Endothelial cell of umbilical vein (primary cell): ENCODE data around the gene PLA2G10. TPM values are rescaled to one million over a fixed set of nuclear protein-coding genes. Genes with fewer than 3 reads are reported as not detected.

ENCODE experiments used
- BruUV-seq: library from RNA; stranded (reverse); fragments of 400-500 nt; replicated peaks from 2 replicates; lab custom pipeline; 2021; lab: Mats Ljungman, UMichigan
- CTCF ChIA-PET: fragments of 300-600, 350-600 bp; sonication (Branson Sonifier 250); formaldehyde crosslinking; loops from one replicate; lab custom pipeline; 2021; ENCODE audit warnings: antibody characterized with exemption, inconsistent platforms; lab: Charles Lee
- POLR2A ChIA-PET: fragments of 300-600, 350-600 bp; sonication (Branson Sonifier 250); formaldehyde crosslinking; loops from one replicate; lab custom pipeline; 2021; ENCODE audit warnings: antibody characterized with exemption, inconsistent platforms; lab: Charles Lee
- DNase-seq: peaks from one replicate; pipeline ENCODE4 v3.0.0-alpha.2; 2011; ENCODE audit warnings: low read depth, low spot score
- FAIRE-seq: peaks from 2 replicates; lab custom pipeline; 2011; peaks lifted over from hg19 to GRCh38; lab: Jason Lieb, UNC
- H2AFZ ChIP-seq: 2 replicates; pipeline ENCODE4 v1.6.0; 2012; ENCODE audit warnings: low read depth, low read length, control low read depth, inconsistent platforms
- H3K27ac ChIP-seq: 2 replicates; pipeline ENCODE4 v1.5.1; 2011; ENCODE audit warnings: low read depth, mild to moderate bottlenecking, control low read depth, low read length, moderate library complexity; ENCODE audit not compliant: insufficient read depth
- H3K27me3 ChIP-seq, 2 experiments: 2 replicates each; pipeline versions ENCODE4 v1.6.0 to v1.6.1; 2011; ENCODE audit warnings: low read length in 2 of 2, mixed read lengths in 1 of 2; ENCODE audit not compliant: control insufficient read depth in 2 of 2, insufficient read depth in 2 of 2
- H3K36me3 ChIP-seq, 2 experiments: 2 replicates in 1 of 2; 3 replicates in 1 of 2; pipeline ENCODE4 v1.5.1; 2011; ENCODE audit warnings: low read length in 2 of 2, mild to moderate bottlenecking in 1 of 2, moderate library complexity in 1 of 2; ENCODE audit not compliant: control insufficient read depth in 2 of 2, insufficient read depth in 2 of 2; ENCODE audit errors: extremely low read depth in 1 of 2
- H3K4me1 ChIP-seq: 3 replicates; pipeline ENCODE4 v1.5.1; 2011; ENCODE audit warnings: mild to moderate bottlenecking, low read length; ENCODE audit not compliant: control insufficient read depth, insufficient read depth; ENCODE audit errors: extremely low read depth
- H3K4me2 ChIP-seq: 2 replicates; pipeline ENCODE4 v1.6.1; 2011; ENCODE audit warnings: low read length, control low read depth, mixed read lengths; ENCODE audit not compliant: insufficient read depth
- H3K4me3 ChIP-seq, 3 experiments: fragments of 200-600 bp in 1 of 3; sonication (generic), shearing (Covaris generic) in 1 of 3; replicated peaks in 1 of 3; 2 replicates each; pipeline ENCODE4 v1.5.1; 2011 to 2016; ENCODE audit warnings: control low read depth in 3 of 3, low read length in 3 of 3, mild to moderate bottlenecking in 2 of 3, inconsistent platforms in 1 of 3, low read depth in 1 of 3, moderate library complexity in 1 of 3; ENCODE audit not compliant: insufficient read depth in 1 of 3
- H3K79me2 ChIP-seq: 2 replicates; pipeline ENCODE4 v1.6.0; 2012; ENCODE audit warnings: low read length, inconsistent platforms; ENCODE audit not compliant: control insufficient read depth, insufficient read depth
- H3K9ac ChIP-seq: replicated peaks from 2 replicates; pipeline ENCODE3; 2011; ENCODE audit warnings: low read length, control low read depth; ENCODE audit not compliant: insufficient read depth; ENCODE audit errors: extremely low read depth
- H3K9me1 ChIP-seq: replicated peaks from 3 replicates; pipeline ENCODE4 v1.6.0; 2011; ENCODE audit warnings: mild to moderate bottlenecking, low read length; ENCODE audit not compliant: control insufficient read depth, insufficient read depth; ENCODE audit errors: extremely low read depth
- H3K9me3 ChIP-seq: replicated peaks from 2 replicates; pipeline ENCODE4 v1.5.1; 2012; ENCODE audit warnings: low read length, inconsistent platforms; ENCODE audit not compliant: control insufficient read depth, insufficient read depth
- H4K20me1 ChIP-seq: replicated peaks from 2 replicates; pipeline ENCODE3; 2011; ENCODE audit warnings: mild to moderate bottlenecking, low read length; ENCODE audit not compliant: control insufficient read depth, insufficient read depth; ENCODE audit errors: extremely low read depth
- EZH2 ChIP-seq: IDR thresholded peaks from 2 replicates; pipeline ENCODE4 v1.6.1; 2012; ENCODE audit warnings: borderline replicate concordance, low read depth, mild to moderate bottlenecking, moderate library complexity, low read length, inconsistent platforms; ENCODE audit not compliant: severe bottlenecking
- FOS ChIP-seq: IDR thresholded peaks from 2 replicates; pipeline ENCODE4 v1.6.1; 2011; ENCODE audit warnings: mild to moderate bottlenecking, low read length, moderate library complexity, borderline replicate concordance; ENCODE audit not compliant: insufficient read depth
- GATA2 ChIP-seq: IDR thresholded peaks from 2 replicates; pipeline ENCODE4 v1.7.0; 2011; ENCODE audit warnings: low read depth, mild to moderate bottlenecking, moderate library complexity, mixed read lengths, low read length; ENCODE audit not compliant: insufficient read length, insufficient read depth
- JUN ChIP-seq: IDR thresholded peaks from 2 replicates; pipeline ENCODE4 v1.6.1; 2011; ENCODE audit warnings: borderline replicate concordance, low read depth; ENCODE audit not compliant: insufficient read length, insufficient read depth
- MAX ChIP-seq: IDR thresholded peaks from 2 replicates; pipeline ENCODE4 v1.6.1; 2011; ENCODE audit not compliant: insufficient read depth, insufficient read length
- MYC ChIP-seq: IDR thresholded peaks from one replicate; pipeline ENCODE4 v1.6.1; 2011; ENCODE audit warnings: mild to moderate bottlenecking, low read depth, low read length
- POLR2A ChIP-seq: IDR thresholded peaks from 2 replicates; pipeline ENCODE4 v1.6.1; 2012; ENCODE audit warnings: low read depth, mild to moderate bottlenecking, control low read depth, low read length
- POLR2AphosphoS5 ChIP-seq: IDR thresholded peaks from 2 replicates; pipeline ENCODE4 v1.6.1; 2012; ENCODE audit warnings: low read depth, mild to moderate bottlenecking, control low read depth, low read length, moderate library complexity; ENCODE audit not compliant: insufficient read depth
- dilution Hi-C: fragments of 300-500 bp; cut with MboI; formaldehyde crosslinking; loops from one replicate; pipeline ENCODE4 v1.15.0; 2019; ENCODE audit warnings: low sequenced_read_pairs; ENCODE audit not compliant: extremely low pct_ligation_motif_present
- intact Hi-C: fragments of 100-400 bp; cut with micrococcal nuclease; formaldehyde crosslinking; loops from one replicate; pipeline ENCODE4 v1.10.0; 2022
- polyA plus RNA-seq, 4 experiments: library from polyadenylated mRNA; depleted of rRNA in 3 of 4; stranded (reverse) in 3 of 4; unstranded in 1 of 4; fragments of >200 nt; gene quantifications; 2 replicates each; pipeline versions ENCODE4 v1.2.1 to v1.2.3, GENCODE V29; 2011 to 2012; ENCODE audit warnings: missing spikeins in 1 of 4
- total RNA-seq: library from RNA; stranded (reverse); gene quantifications from 2 replicates; pipeline ENCODE4 v1.2.3, GENCODE V29; 2021
- TF ChIP-seq, protein P1 (sequence below), 2 donors: IDR thresholded peaks; 1 replicate in 1 of 2; 2 replicates in 1 of 2; pipeline ENCODE4 v1.5.1; 2011; ENCODE audit warnings: low read length in 2 of 2, mild to moderate bottlenecking in 2 of 2, moderate library complexity in 2 of 2, control low read depth in 1 of 2, inconsistent platforms in 1 of 2, low read depth in 1 of 2; ENCODE audit not compliant: insufficient read depth in 1 of 2; ENCODE audit errors: extremely low read depth in 1 of 2

The PLA2G10 gene
- total and polyA plus RNA-seq, 2 donors (not counting 3 experiments of a cell fraction or from before 2014, with no cell fraction given): 0.25 TPM; not detected in 1

DNA sequence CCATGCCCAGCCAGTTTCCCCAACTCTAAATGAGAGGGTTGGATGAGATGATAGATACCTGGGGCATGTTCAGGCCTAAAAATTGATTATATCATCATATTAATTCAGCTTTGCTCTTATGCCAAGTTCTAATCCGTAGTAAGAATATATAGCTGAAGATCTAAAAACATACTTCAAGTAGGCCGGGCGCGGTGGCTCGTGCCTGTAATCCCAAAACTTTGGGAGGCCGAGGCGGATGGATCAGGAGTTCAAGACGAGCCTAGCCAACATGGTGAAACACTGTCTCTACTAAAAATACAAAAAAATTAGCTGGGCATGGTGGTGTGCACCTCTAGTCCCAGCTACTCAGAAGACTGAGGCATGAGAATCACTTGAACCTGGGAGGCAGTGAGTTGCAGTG lies 12.0 kb downstream of the PLA2G10 start:
- Histone ChIP-seq H3K27me3 (no peaks in the 10 kb centered on the region), H3K4me1 (peaks cover 9% of the 10 kb centered on the region), H3K36me3 (no peaks in the 10 kb centered on the region), H3K79me2 (no peaks in the 10 kb centered on the region), H3K4me2 (no peak overlapping the region), H3K9ac (no peak overlapping the region), H3K27ac (no peak overlapping the region), H2AFZ (no peak overlapping the region), H3K9me3 (no peaks in the 10 kb centered on the region), H3K4me3 (no peak overlapping the region), H4K20me1 (no peaks in the 10 kb centered on the region), H3K9me1 (no peaks in the 10 kb centered on the region)
- DNase-seq: no peak
- POLR2A ChIA-PET: no interaction called here
- CTCF ChIA-PET: no interaction called here
- no TSS peak for BruUV-seq
- dilution Hi-C loops (no loop called here), intact Hi-C loops (no loop called here)
- no peak for FAIRE-seq
- TF ChIP-seq JUN (no peak), POLR2AphosphoS5 (no peak), MAX (no peak), POLR2A (no peak), FOS (no peak), EZH2 (no peak), MYC (no peak), GATA2 (no peak)
- TF ChIP-seq, protein P1, sequence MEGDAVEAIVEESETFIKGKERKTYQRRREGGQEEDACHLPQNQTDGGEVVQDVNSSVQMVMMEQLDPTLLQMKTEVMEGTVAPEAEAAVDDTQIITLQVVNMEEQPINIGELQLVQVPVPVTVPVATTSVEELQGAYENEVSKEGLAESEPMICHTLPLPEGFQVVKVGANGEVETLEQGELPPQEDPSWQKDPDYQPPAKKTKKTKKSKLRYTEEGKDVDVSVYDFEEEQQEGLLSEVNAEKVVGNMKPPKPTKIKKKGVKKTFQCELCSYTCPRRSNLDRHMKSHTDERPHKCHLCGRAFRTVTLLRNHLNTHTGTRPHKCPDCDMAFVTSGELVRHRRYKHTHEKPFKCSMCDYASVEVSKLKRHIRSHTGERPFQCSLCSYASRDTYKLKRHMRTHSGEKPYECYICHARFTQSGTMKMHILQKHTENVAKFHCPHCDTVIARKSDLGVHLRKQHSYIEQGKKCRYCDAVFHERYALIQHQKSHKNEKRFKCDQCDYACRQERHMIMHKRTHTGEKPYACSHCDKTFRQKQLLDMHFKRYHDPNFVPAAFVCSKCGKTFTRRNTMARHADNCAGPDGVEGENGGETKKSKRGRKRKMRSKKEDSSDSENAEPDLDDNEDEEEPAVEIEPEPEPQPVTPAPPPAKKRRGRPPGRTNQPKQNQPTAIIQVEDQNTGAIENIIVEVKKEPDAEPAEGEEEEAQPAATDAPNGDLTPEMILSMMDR (IDR thresholded peaks at IDR 0.05; ENCODE audit: extremely low read depth in 1 of 2, insufficient read depth in 1 of 2, low read depth in 1 of 2, low read length in 2 of 2): no peak
